Stimulated activated naive CD8-positive, alpha-beta T cell treated with anti-CD3 and anti-CD28 coated beads, Interleukin-15, Interleukin-2, amounts not matched to agents 100 U/mL and 50 U/mL, for 24 hours (primary cell): ENCODE results near the gene DLGAP1.
A peak's percentile ranks its signal among the peaks of the same experiment; 100 is the strongest.
"Not testable (repeated sequence)": the region's sequence is repeated elsewhere in the genome, so short reads cannot be mapped to it uniquely, and the experiment has no call there.

ENCODE experiments used
- ATAC-seq: fragments of 150-1000 bp; cut with Tn5 transposase; one replicate; pipeline ENCODE4 v1.10.0; 2021
- DNase-seq: peaks from one replicate; pipeline ENCODE4 v3.0.0; 2021

The DLGAP1 gene

DNA sequence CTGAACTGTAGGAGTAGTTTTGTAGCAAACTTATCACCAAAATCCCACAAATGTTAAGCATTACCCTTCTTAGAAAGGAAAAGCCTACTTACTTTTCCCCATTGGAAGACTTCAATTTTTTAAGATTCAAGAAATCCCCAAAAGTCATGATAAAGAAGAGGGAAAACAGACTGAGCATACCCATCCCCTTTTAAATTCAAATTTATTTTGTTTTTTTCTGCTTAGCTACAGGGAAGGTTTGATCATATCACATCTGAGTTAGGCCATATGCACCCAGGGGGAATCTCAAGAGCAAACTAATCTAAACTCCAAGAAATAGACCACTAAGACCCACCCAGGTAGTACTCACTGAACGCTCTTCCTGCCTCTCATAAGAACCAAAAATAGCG is 830.6 kb downstream of the DLGAP1 start:
- ATAC-seq (no peak), DNase-seq (no peak)

DNA sequence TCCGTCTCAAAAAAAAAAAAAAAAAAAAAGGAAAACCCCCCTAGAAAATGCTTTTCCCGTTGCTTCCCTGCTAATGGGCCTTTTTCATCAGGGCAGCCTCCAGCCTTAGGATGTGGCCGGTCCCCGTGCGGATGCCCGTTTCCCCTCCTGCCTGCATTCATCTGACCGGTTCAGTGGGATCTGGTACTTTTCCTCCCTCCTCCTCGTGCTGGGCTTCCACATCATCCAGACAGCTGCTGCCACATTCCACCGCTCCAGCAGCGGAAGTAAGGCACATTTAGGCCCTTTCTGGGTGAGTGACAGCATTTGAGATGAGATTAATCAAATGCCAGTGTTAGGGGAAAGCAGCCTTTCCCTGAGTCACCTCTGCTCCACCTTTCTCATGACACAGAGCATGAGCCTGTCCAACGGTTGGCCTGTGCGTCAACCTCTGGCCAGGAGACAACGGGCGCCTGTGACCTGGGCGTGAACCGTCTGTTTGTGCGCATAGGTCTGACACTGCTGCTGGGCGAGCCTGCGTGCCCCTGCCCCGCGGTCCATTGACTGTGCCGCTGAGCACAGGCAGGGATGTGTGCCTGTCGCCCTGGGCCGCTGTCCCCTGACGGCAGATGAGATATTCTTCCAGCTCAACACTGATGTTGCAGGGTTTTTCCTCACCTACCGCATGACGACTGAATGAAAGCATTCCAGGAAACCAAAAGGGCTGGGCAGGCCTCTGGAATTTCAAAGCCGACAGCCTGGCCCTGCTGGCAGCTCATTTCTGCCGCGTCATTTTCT is 831.1 kb downstream of the DLGAP1 start:
- ATAC-seq (peak; percentile 47), DNase-seq (peak; percentile 44)

DNA sequence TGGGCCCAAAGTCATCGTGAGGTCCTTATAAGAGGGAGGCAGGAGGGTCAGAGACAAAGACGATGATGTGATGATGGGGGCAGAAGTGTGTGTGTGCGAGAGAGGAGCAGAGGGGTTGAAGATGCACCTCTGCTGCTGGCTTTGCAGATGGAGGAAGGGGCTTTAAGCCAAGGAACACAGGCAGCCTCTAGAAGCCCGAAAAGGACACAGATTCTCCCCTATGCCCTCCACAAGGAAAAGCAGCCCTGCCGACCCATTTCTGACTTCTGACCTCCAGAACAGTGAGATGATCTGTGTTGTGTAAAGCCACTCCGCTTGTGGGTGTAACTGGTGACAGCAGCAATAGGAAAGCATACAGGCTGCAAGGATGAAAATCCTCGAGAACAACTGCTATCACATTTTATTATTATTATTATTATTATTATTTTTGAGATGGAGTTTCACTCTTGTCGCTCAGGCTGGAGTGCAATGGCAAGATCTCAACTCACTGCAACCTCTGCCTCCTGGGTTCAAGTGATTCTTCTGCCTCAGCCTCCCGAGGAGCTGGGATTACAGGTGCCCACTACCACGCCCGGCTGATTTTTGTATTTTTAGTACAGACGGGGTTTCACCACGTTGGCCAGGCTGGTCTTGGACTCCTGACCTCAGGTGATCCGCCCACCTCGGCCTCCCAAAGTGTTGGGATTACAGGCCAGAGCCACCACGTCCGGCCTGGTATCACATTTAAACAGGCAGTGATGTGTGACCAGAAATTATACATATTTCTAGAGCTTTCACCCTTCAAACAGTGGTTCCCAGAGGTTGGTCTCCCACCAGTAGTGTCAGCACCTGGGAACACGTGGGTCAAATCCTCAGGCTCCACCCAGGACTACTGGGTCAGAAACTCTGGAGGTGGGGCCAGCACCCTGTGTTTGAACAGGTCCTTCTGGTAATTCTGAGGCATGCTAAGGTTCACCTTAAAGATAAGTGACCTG is 834.7 kb downstream of the DLGAP1 start:
- no peak for DNase-seq
- ATAC-seq, result no peak

DNA sequence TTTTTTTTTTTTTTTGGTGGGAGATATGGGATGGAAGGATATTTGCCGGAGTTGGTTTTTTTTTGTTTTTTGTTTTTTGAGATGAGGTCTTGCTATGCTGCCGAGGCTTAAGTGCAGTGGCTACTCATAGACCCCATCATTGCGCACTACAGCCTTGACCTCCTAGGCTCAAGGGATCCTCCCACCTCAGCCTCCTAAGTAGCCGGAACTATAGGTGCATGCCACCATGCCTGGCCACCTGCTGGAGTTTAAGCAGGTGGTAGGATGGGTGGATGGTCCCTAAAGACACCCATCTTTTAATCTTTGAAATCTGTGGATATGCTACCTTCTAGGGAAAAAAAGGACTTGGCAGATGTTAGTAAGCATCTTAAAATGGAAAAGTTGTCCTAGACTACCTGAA is 835.4 kb downstream of the DLGAP1 start:
- DNase-seq (no peak), ATAC-seq (no peak)

DNA sequence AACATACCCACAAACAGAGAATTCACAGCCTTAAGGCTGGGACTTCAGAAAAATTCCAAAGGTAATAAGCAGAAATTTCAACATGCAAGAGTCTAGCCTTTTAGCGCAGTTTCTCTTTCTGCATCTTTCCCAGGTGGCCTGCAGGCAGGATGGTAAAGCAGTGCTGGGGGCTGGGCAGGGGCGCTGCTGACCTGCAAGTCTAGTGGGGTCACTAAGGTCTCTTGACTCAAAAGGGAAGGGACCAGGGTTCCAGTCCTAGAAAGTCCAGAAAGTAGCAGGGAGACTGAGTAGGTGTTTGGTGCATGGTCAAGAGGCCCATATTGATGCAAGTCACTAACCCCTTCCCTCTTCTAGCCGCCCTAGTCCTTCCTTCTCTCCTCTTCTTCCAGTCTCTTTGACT is 835.9 kb downstream of the DLGAP1 start:
- no peak for ATAC-seq
- no peak for DNase-seq

DNA sequence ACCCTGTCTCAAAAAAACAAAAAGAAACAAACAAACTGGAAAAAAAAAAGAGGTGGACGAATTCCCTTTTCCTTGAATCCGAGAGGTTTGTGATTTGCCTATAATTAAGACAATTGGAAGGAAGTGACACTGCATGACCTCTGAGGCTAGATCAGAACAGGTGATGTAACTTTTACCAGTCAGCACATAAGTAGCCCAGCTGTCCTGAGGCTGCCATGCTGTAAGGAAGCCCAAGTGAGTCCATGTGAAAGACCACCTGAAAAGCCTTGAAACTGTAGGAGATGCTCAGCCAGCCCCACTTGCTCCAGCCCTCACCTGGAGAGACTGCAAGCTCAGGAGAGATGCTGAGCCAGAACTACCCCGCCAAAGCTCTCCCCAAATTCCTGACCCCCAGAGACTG is 838.4 kb downstream of the DLGAP1 start:
- DNase-seq (no peak), ATAC-seq (no peak)

DNA sequence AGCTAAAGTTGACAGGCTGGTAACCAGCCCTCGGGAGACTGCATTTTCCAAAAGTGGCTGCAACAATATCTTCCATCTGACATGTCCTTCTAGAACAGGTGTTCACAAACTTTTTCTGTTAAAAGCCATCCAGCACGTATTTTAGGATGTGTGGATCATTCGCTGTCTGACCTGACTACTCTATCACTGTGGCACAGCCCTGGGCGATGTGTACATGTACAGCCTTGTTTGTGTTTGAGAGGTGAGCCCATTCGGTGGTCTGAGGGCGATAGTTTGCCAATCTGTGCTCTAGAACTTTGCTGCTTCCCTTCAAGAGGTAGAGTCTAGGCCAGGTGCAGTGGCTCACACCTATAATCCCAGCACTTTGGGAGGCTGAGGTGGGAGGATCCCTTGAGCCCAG is 839.0 kb downstream of the DLGAP1 start:
- ATAC-seq, result no peak
- DNase-seq, result no peak

DNA sequence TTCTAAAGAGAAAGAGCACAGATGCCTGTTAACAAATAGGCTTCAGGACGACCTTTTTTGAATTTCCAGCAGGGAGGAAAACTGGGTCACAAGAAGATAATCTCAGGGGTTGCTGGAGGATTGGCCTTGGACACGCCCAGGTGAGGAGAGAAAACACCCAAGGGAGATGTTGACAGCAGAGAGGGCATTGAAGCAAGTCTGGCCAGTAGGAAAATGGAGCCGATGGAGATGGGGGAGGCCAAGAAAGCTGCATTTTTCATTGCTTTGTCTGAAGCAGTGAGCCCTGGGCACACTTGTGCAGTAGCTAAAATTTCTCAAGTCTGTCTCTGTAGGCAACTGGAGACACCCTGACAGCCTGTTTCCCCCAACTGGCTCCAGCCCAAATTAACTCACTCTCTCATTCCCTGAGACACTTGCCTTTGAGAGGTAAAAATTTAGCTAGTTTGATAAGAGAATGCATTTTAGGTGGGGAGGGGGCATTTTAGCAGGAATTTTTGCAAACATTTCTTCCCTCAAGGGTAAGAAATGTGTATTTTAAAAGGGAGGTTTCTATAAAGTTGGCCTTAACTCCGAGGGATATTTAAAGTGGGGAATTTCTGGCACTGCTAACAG is 839.6 kb downstream of the DLGAP1 start:
- ATAC-seq, result no peak
- no peak for DNase-seq

DNA sequence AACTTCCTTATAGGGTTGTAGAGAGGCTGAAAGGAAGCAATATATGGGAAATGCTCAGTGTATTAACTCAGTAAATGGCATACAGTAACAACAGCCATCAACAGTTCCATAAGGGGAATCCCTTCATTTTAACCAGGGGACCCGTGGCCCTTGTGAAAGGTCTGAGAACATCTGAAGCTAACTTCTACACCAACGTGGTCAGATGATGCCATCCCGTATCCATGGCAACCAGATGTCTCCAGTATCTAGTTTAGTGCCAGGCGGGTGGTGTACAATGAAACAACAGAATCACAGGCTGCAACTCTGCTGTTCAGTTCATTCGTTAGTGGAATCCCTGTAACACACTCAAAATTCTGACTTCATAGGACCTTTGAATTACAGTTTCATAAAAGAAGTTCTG is 842.8 kb downstream of the DLGAP1 start:
- ATAC-seq, result peak; percentile 83
- DNase-seq, result peak; percentile 49

DNA sequence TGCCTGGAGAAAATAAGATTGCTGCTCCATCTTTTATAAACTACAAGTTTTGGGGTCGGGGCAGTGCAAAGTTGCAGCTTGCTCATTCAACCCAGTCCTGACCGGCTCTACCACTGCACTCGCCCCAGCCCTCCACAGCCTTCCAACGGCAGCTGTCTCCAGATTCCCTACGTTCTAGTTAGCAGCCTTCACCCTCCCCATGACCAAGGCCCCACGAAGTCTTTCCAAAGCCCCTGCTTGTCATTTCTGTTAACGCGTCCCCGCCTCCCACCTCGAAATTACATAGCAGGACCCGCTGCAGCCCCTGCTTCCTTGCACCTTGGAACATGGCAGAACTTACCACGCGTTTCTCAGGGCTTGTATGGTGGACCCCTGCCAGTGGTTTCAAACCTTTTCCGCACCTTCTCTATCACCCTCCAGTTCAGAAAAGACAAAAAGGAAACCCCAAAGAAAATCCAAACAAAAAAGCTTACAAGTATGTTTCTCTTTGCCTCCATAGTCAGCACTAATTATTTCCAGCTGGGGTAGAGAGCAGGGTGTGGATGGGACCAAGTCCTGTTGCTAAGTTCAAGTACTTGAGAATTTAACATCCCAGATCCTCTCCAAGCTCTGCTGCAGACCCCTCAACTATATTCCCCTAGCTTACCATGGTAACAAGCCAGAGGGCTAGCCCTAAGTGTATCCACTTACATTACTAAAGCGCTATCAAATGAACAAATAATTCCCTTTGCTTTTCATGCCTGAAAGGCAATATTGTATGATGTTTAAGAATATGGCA is 843.6 kb downstream of the DLGAP1 start:
- DNase-seq, result no peak
- no peak for ATAC-seq

DNA sequence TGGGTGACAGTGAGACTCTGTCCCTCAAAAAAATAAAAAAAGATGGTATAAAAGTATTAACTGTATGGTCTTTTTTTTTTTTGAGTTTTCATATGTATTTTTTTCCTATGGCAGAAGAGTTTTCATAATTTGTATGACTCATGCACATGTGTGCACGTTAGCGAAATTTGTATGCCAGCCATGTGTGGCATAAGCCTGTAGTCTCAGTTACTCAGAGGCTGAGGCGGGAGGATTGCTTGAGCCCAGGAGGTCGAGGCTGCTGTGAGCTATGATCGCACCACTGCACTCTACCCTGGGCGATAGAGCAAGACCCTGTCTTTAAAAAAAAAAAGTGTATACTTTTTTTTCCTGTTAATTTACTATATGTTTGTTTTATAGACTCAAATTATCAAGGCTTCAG is 844.3 kb downstream of the DLGAP1 start:
- ATAC-seq (peak; percentile 57), DNase-seq (no peak)

DNA sequence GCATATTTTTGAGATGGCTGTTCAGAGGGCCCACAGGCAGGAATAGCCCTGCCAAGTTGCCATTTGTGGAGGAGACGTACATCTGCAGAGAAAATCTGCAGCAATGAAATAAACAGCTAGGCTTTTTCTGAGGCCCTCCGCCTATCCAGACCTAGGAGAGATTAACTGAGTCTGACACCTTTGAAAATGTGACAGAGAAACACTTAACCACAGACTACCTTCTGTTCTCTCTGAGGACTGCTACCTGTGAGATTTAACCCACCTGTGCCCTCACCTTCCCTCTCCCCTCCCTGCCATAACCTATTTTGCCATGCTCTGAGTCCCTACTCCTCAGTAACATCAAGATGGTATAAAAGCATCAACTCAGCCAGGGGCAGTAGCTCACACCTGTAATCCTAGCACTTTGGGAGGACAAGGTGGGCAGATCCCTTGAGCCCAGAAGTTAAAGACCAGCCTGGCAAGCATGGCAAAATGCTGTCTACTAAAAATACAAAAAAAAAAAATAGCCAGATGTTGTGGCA is 844.9 kb downstream of the DLGAP1 start:
- ATAC-seq, result no peak

DNA sequence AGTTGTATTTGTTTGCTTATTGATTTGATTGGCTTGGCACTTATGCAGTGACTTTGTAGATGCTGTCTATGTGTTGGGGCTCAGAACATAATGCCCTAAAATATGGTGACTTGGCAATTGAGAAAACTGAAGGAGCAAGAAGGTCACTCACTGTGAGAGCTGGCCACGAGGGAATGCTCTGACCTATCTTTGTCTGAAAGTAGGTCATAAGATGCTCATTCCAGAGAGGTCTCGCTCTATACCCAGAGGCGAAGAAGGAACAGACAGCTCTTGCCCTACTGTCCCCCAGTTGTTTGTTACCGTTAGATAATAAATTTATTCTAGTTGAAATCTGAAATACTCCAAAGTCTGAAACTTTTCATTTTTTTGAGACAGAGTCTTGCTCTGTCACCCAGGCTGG is 846.6 kb downstream of the DLGAP1 start:
- ATAC-seq, result no peak
- no peak for DNase-seq

More for the DNA sequence above, 844.9 kb downstream of the DLGAP1 start:
- no peak for DNase-seq

DNA sequence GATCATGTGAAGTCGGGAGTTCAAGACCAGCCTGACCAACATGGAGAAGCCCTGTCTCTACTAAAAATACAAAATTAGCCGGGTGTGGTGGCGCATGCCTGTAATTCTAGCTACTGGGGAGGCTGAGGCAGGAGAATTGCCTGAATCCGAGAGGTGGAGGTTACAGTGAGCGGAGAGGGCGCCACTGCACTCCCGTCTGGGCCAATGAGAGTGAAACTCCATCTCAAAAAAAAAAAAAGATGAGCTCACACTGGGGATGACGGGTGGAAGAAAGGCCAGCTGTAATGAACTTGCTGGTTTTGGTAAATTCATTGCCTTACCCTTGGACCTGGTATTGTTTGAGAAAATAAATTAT is 847.0 kb downstream of the DLGAP1 start:
- not testable (repeated sequence) for DNase-seq, ATAC-seq

DNA sequence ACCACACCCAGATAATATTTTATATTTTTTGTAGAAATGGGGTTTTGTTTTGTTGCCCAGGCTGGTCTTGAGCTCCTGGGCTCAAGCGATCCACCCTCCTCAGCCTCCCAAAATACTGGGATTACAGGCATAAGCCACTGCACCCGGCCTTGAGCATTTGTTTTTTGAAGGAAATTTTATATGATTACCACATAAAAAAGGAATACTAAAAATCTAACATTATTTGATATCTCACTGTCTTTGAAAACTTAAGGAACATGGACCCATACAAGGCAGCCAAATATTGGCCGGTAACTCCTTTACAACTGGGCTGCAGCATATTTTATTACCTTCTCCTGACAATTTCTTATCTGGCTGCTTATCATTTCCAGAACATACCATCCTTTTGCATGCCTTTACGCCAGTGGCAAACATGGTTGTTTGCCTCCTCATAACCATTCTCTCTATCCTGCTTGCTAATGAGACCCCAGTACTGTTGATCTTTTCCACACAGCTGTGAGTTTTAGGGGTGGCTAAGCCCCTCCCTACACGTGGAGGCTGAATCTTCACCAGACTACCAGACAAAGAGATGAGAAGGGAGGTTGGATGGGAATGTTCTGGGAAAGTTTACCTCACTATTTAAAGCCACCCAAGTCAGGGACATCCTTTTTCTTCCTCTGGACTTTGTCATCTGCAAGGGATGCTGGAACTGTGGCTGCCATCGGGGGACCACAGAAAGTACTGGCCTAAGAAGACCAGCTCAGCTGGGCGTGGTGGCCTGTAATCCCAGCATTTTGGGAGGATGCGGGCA is 847.6 kb downstream of the DLGAP1 start:
- no peak for DNase-seq
- no peak for ATAC-seq

DNA sequence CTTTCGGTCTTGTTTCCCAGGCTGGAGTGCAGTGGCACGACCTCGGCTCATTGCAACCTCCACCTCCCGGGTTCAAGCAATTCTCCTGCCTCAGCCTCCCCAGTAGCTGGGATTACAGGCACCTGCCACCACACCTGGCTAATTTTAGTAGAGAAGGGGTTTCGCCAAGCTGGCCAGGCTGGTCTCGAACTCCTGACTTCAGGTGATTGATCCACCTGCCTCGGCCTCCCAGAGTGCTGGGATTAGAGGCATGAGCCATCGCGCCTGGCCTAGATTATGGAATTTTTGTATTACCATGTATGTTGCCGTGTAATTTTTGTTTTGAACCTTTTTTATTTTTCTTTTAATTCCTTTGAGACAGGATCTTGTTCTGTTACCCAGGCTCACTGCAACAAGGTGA is 848.2 kb downstream of the DLGAP1 start:
- ATAC-seq, DNase-seq: not testable (repeated sequence)

DNA sequence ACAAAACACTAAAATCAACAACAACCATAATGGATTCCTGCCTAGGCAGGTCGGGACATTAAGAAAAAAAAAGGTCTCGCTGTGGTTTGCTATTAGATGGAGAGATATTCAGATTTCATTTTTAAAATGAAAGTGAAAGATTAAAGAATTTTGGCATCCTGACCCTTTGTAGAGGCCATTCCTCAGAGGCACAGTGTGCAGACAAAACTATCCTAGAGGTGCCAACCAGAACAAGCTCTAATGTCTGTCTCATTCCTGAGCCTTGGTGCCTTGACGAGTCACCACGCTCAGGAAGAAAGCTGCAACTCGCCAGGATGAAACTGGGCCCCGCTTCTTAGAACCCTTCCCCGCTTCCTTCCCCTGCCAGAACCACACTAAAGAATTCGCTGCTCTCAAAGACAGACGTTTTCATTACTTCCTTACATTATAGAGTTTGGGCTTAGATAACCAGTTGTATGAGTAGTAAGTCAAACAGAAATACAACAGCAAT is 849.1 kb downstream of the DLGAP1 start:
- DNase-seq (no peak), ATAC-seq (peak; percentile 10)

DNA sequence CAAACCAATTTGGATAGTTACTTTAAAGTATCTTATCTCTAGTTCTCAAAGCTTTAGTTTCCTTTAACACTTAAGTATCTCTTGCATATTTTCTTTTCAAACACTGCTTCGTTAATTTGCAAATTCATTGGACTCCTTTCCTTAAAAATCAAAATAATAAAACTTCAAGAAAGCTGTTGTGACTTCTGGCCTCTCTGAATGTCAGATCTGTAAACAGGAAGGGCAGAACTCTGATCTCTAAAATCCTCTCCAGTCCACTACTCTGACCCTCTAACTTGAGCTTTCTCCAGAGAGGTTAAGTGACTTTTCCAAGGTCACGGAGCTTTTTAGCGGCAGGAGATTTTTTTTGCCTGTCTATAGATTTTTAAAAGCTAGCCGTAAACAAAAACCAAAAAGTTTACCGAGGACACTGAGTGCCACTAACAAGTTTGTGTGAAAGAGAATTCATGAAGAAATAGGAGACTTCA is 849.6 kb downstream of the DLGAP1 start:
- ATAC-seq (no peak), DNase-seq (no peak)

DNA sequence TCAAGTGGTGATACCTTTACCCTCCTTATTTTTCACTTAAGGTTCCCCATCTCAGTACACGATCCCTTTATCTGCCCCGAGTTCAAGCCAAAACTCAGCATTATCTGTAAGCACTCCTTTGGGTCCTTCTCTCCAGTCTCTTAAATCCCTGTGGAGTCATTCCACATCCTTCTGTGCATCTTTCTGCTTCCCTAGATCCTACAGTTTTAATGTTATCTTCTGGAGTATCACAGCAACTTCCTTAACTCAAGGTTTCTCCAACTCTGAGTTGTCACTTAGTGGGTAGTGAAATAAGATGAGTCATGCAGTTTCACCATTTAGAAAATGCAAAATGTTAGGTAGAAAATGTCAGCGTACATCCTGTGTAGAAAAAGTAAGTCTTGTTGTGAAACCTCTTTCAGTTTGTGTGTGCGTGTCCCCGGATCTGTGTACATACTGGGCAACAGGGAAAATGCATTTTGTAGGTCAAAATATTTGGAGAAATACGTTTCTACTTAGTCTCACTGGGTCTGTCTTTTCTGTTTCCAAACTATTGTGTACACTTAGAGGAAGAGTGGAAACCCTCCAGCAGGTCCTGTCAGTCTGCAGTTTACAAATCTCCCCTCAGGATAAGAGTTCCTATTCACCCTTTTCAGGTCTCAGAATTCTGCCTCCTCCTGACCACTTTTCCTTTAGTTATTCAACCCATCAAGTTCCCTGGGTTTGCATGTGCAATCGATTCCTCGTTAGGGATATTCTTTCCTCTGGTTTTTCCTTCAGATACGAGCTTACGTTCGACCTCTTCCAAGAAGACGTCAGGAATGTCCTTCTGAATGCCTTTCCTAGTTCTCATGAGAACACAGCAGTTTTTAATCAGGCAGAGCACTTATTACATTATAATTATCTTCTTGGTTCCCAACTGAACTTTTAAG is 850.4 kb downstream of the DLGAP1 start:
- peak; percentile 44 for DNase-seq
- peak; percentile 81 for ATAC-seq

DNA sequence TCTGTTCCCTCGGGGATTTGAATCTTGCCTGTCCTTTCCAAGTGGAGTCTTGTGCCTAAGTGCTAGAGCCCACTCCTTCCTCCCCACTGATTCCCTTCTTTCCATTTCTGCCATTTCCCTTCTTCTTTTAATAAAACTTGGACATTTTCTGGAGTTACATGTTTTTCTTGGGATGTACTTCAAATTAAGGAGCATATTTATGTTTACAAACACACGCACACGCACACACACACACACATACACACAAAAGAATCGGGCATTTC is 850.9 kb downstream of the DLGAP1 start:
- no peak for ATAC-seq

More for the DNA sequence above, 850.9 kb downstream of the DLGAP1 start:
- DNase-seq, result no peak
